Measurements from ENCODE around the gene GMCL2.

GRCh38 chr5:178212241-178213002 lies 25.3 kb upstream of the GMCL2 start:
- TF ChIP-seq CTCF (conservative IDR thresholded peaks at IDR 0.05), result no peak
- no peak for TF ChIP-seq ZFX (IDR thresholded peaks at IDR 0.05)

Data from C4-2B (cell line).